ENCODE results near the gene SYDE1. TPM values are rescaled to one million over a fixed set of nuclear protein-coding genes. Genes with fewer than 3 reads are reported as not detected.

SYDE1 gene
- total and polyA plus RNA-seq, 4 donors = 0.72 to 4.2 (median 3.7) TPM

GRCh38 chr19:15147090-15147489, 39.9 kb downstream of the SYDE1 start:
- Histone ChIP-seq H3K9ac (ENCODE audit: low read depth in 1 of 2, low read length in 2 of 2) (no peak overlapping the region), H3K9me3 (ENCODE audit: control insufficient read depth in 4 of 4, low read length in 3 of 4) (no peaks in the 10 kb centered on the region), H3K27ac (ENCODE audit: low read depth in 1 of 2, low read length in 2 of 2) (no peak overlapping the region), H3K4me3 (ENCODE audit: low read depth in 1 of 3, low read length in 3 of 3) (no peak overlapping the region), H3K27me3 (ENCODE audit: control insufficient read depth in 4 of 4, insufficient read depth in 4 of 4, low read length in 3 of 4) (peaks cover 0 to 2% (median 0%) of the 10 kb centered on the region in 4 donors), H3K4me1 (ENCODE audit: control insufficient read depth in 4 of 4, insufficient read depth in 4 of 4, low read length in 3 of 4) (no peaks in the 10 kb centered on the region), H3K36me3 (ENCODE audit: control insufficient read depth in 4 of 4, insufficient read depth in 3 of 4, low read depth in 1 of 4, low read length in 3 of 4) (no peaks in the 10 kb centered on the region)
- 74% methylated on average over 1 of the region's 1 CpG for WGBS
- DNase-seq (ENCODE audit: low spot score) = no peak
- no peak for TF ChIP-seq MAX (IDR thresholded peaks at IDR 0.05)
- TF ChIP-seq SP1 (IDR thresholded peaks at IDR 0.05) = no peak
- TF ChIP-seq HNF4A (conservative IDR thresholded peaks at IDR 0.05) = no peak
- TF ChIP-seq GABPA (IDR thresholded peaks at IDR 0.05 in 1 of 2, conservative IDR thresholded peaks at IDR 0.05 in 1 of 2) = no peak
- no peak for TF ChIP-seq JUND (IDR thresholded peaks at IDR 0.05)
- TF ChIP-seq HNF4G (IDR thresholded peaks at IDR 0.05) = no peak
- no peak for TF ChIP-seq ATF3 (IDR thresholded peaks at IDR 0.05)
- TF ChIP-seq, protein P1, sequence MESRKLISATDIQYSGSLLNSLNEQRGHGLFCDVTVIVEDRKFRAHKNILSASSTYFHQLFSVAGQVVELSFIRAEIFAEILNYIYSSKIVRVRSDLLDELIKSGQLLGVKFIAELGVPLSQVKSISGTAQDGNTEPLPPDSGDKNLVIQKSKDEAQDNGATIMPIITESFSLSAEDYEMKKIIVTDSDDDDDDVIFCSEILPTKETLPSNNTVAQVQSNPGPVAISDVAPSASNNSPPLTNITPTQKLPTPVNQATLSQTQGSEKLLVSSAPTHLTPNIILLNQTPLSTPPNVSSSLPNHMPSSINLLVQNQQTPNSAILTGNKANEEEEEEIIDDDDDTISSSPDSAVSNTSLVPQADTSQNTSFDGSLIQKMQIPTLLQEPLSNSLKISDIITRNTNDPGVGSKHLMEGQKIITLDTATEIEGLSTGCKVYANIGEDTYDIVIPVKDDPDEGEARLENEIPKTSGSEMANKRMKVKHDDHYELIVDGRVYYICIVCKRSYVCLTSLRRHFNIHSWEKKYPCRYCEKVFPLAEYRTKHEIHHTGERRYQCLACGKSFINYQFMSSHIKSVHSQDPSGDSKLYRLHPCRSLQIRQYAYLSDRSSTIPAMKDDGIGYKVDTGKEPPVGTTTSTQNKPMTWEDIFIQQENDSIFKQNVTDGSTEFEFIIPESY (IDR thresholded peaks at IDR 0.05) = no peak
- TF ChIP-seq FOXA2 (IDR thresholded peaks at IDR 0.05) = no peak
- TF ChIP-seq, protein P2, sequence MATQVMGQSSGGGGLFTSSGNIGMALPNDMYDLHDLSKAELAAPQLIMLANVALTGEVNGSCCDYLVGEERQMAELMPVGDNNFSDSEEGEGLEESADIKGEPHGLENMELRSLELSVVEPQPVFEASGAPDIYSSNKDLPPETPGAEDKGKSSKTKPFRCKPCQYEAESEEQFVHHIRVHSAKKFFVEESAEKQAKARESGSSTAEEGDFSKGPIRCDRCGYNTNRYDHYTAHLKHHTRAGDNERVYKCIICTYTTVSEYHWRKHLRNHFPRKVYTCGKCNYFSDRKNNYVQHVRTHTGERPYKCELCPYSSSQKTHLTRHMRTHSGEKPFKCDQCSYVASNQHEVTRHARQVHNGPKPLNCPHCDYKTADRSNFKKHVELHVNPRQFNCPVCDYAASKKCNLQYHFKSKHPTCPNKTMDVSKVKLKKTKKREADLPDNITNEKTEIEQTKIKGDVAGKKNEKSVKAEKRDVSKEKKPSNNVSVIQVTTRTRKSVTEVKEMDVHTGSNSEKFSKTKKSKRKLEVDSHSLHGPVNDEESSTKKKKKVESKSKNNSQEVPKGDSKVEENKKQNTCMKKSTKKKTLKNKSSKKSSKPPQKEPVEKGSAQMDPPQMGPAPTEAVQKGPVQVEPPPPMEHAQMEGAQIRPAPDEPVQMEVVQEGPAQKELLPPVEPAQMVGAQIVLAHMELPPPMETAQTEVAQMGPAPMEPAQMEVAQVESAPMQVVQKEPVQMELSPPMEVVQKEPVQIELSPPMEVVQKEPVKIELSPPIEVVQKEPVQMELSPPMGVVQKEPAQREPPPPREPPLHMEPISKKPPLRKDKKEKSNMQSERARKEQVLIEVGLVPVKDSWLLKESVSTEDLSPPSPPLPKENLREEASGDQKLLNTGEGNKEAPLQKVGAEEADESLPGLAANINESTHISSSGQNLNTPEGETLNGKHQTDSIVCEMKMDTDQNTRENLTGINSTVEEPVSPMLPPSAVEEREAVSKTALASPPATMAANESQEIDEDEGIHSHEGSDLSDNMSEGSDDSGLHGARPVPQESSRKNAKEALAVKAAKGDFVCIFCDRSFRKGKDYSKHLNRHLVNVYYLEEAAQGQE (IDR thresholded peaks at IDR 0.05) = no peak
- no peak for TF ChIP-seq TAF1 (conservative IDR thresholded peaks at IDR 0.05)
- no peak for TF ChIP-seq NR2F2 (IDR thresholded peaks at IDR 0.05)
- no peak for TF ChIP-seq RXRA (IDR thresholded peaks at IDR 0.05)
- no peak for TF ChIP-seq EGR1 (IDR thresholded peaks at IDR 0.05; ENCODE audit: low read depth in 2 of 2)
- TF ChIP-seq RAD21 (IDR thresholded peaks at IDR 0.05) = no peak

GRCh38 chr19:15149737-15150136, 42.5 kb downstream of the SYDE1 start:
- Histone ChIP-seq H3K9ac (ENCODE audit: low read depth in 1 of 2, low read length in 2 of 2) (no peak overlapping the region), H3K4me1 (ENCODE audit: control insufficient read depth in 4 of 4, insufficient read depth in 4 of 4, low read length in 3 of 4) (no peaks in the 10 kb centered on the region), H3K9me3 (ENCODE audit: control insufficient read depth in 4 of 4, low read length in 3 of 4) (peaks cover 0 to 8% (median 1%) of the 10 kb centered on the region in 4 donors), H3K27me3 (ENCODE audit: control insufficient read depth in 4 of 4, insufficient read depth in 4 of 4, low read length in 3 of 4) (peaks cover 0 to 2% (median 0%) of the 10 kb centered on the region in 4 donors), H3K27ac (ENCODE audit: low read depth in 1 of 2, low read length in 2 of 2) (no peak overlapping the region), H3K36me3 (ENCODE audit: control insufficient read depth in 4 of 4, insufficient read depth in 3 of 4, low read depth in 1 of 4, low read length in 3 of 4) (no peaks in the 10 kb centered on the region), H3K4me3 (ENCODE audit: low read depth in 1 of 3, low read length in 3 of 3) (no peak overlapping the region)
- TF ChIP-seq, protein P2 (IDR thresholded peaks at IDR 0.05) = no peak
- TF ChIP-seq ATF3 (IDR thresholded peaks at IDR 0.05) = no peak
- no peak for TF ChIP-seq NR2F2 (IDR thresholded peaks at IDR 0.05)
- WGBS = 67% methylated on average over 5 of the region's 5 CpGs
- no peak for DNase-seq (ENCODE audit: low spot score)
